DMS153 treated with DMSO at 0.1 percent for 48 hours (cell line): ENCODE measurements around the gene TTC31.
"Not testable (repeated sequence)": the region's sequence is repeated elsewhere in the genome, so short reads cannot be mapped to it uniquely, and the experiment has no call there.

ENCODE experiments used
- DNase-seq: peaks from one replicate; lab custom pipeline; 2025; ENCODE audit not compliant: unreplicated experiment; lab: John Stamatoyannopoulos, UW

TTC31 gene

GRCh38 chr2:74483675-74484164 lies 839 bp downstream of the TTC31 start:
- DNase-seq = not testable (repeated sequence)

- DNase-seq = no peak
Observed at GRCh38 chr2:74486141-74486540, 3.3 kb downstream of the TTC31 start.

- DNase-seq = no peak
Observed at GRCh38 chr2:74488643-74489481, 6.0 kb downstream of the TTC31 start.

GRCh38 chr2:74489906-74490305 lies 7.0 kb downstream of the TTC31 start:
- DNase-seq = no peak

GRCh38 chr2:74491648-74492544 lies 9.0 kb downstream of the TTC31 start:
- no peak for DNase-seq

- no peak for DNase-seq
Observed at GRCh38 chr2:74493546-74493945, 10.7 kb downstream of the TTC31 start.

GRCh38 chr2:74495440-74495839 lies 12.6 kb downstream of the TTC31 start:
- no peak for DNase-seq

- DNase-seq = no peak
Observed at GRCh38 chr2:74496997-74497776, 14.3 kb downstream of the TTC31 start.

GRCh38 chr2:74497777-74498499 lies 15.1 kb downstream of the TTC31 start:
- peak; percentile 41 for DNase-seq

- no peak for DNase-seq
Observed at GRCh38 chr2:74498500-74499266, 15.8 kb downstream of the TTC31 start.

GRCh38 chr2:74499267-74499939 lies 16.5 kb downstream of the TTC31 start, which contains the start of gene LBX2:
LBX2 (minus strand) TSS chr2:74499603; CDS start chr2:74499537, 66 bp downstream.
- no peak for DNase-seq

- DNase-seq = no peak
Observed at GRCh38 chr2:74499940-74500577, 17.2 kb downstream of the TTC31 start.

GRCh38 chr2:74500578-74500946 lies 17.7 kb downstream of the TTC31 start:
- no peak for DNase-seq

GRCh38 chr2:74501335-74502071 lies 18.6 kb downstream of the TTC31 start:
- DNase-seq = no peak

GRCh38 chr2:74502147-74502719 lies 19.4 kb downstream of the TTC31 start:
- no peak for DNase-seq

- DNase-seq = no peak
Observed at GRCh38 chr2:74502720-74503505, 20.0 kb downstream of the TTC31 start.
